HEK293T (cell line): ENCODE measurements around the gene FBXL22.
A peak's percentile ranks its signal among the peaks of the same experiment; 100 is the strongest.

Experiments
- CTCF ChIA-PET: fragments of 350-600 bp; formaldehyde crosslinking; extraction: SDS; loops from one replicate; lab custom pipeline; 2021; ENCODE audit warnings: antibody characterized with exemption, inconsistent platforms; lab: Yijun Ruan, JAX
- POLR2A ChIA-PET: fragments of 350-600 bp; formaldehyde crosslinking; extraction: SDS; loops from one replicate; lab custom pipeline; 2020; ENCODE audit warnings: antibody characterized with exemption, inconsistent platforms; lab: Yijun Ruan, JAX
- DNase-seq: peaks from one replicate; pipeline ENCODE4 v3.0.0; 2012; ENCODE audit warnings: mixed read lengths; ENCODE audit errors: extremely low spot score
- ARNT ChIP-seq: fragments of 450-650 bp; IDR thresholded peaks from 2 replicates; pipeline ENCODE4 v1.6.1; 2017; ENCODE audit warnings: mild to moderate bottlenecking
- BHLHE40 ChIP-seq: fragments of 450-650 bp; IDR thresholded peaks from 2 replicates; pipeline ENCODE4 v1.6.1; 2016; ENCODE audit warnings: mild to moderate bottlenecking, moderate library complexity, borderline replicate concordance
- CTBP1 ChIP-seq: fragments of 450-650 bp; IDR thresholded peaks from 2 replicates; pipeline ENCODE4 v1.6.1; 2016; ENCODE audit warnings: borderline replicate concordance
- ELF4 ChIP-seq: fragments of 450-650 bp; IDR thresholded peaks from 2 replicates; pipeline ENCODE4 v1.6.1; 2017; ENCODE audit warnings: antibody characterized with exemption
- FOXA1 ChIP-seq: fragments of 450-650 bp; IDR thresholded peaks from 2 replicates; pipeline ENCODE4 v1.6.1; 2016; ENCODE audit warnings: mild to moderate bottlenecking
- FOXK2 ChIP-seq: fragments of 450-650 bp; IDR thresholded peaks from 2 replicates; pipeline ENCODE4 v1.6.1; 2016; ENCODE audit warnings: mild to moderate bottlenecking
- FOXM1 ChIP-seq: fragments of 450-650 bp; IDR thresholded peaks from 2 replicates; pipeline ENCODE4 v1.6.1; 2017; ENCODE audit warnings: mild to moderate bottlenecking, borderline replicate concordance
- HDGF ChIP-seq: fragments of 450-650 bp; IDR thresholded peaks from 2 replicates; pipeline ENCODE4 v1.6.1; 2017; ENCODE audit warnings: antibody characterized with exemption, borderline replicate concordance
- L3MBTL2 ChIP-seq: fragments of 450-650 bp; conservative IDR thresholded peaks from 2 replicates; pipeline ENCODE4 v1.6.1; 2016; ENCODE audit warnings: mild to moderate bottlenecking
- LEF1 ChIP-seq: fragments of 450-650 bp; IDR thresholded peaks from 2 replicates; pipeline ENCODE4 v1.6.1; 2017; ENCODE audit warnings: mild to moderate bottlenecking, borderline replicate concordance
- NFRKB ChIP-seq: fragments of 450-650 bp; IDR thresholded peaks from 2 replicates; pipeline ENCODE4 v1.6.1; 2016; ENCODE audit warnings: mild to moderate bottlenecking, moderate library complexity
- SP1 ChIP-seq: fragments of 450-650 bp; IDR thresholded peaks from 2 replicates; pipeline ENCODE4 v1.6.1; 2017
- SUZ12 ChIP-seq: fragments of 450-650 bp; IDR thresholded peaks from 2 replicates; pipeline ENCODE4 v1.6.1; 2016; ENCODE audit warnings: mild to moderate bottlenecking
- TARDBP ChIP-seq: fragments of 450-650 bp; IDR thresholded peaks from 2 replicates; pipeline ENCODE4 v1.6.1; 2016
- ZNF384 ChIP-seq: fragments of 450-650 bp; IDR thresholded peaks from 2 replicates; pipeline ENCODE4 v1.6.1; 2016
- TF ChIP-seq, protein P1 (sequence below): fragments of 450-650 bp; IDR thresholded peaks from 2 replicates; pipeline ENCODE4 v1.6.1; 2016

FBXL22 gene

DNA sequence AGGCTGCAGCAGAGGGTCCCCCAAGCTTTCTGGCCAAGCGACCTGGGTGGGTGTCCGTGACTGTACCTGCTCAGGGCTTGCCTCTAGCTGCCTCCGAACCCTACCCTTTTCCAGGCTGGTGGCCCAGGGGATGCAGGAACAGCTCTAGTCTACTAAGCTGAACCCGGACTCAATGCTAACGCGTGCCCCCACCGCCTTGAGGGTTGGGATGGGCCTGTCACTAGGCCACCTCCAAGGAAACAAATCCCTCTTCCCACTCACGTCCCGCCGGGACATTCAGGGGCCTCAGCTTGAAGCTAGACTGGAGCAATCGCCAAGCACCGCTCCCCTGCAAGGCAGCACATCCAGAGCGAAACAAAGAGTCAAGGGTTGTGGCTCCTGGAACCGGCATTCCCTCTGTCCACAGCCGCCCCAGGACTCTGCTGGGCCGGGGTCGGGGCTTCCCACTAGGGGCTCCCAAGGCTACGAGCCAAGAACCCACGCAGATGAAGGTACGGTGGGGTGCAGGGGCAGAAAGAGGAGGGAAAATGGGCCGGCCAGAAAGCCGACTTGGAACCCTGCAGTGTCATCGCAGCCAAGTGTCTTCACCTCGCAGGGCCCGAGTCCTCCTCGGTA, 2.9 kb downstream of the FBXL22 start:
- ChIA-PET POLR2A (interaction anchor here (0.8 to 1.3 kb wide), 2 partner anchors 90 to 134 kb away, joined by 4 to 5 read pairs; no protein-coding TSS in a partner anchor), CTCF (no interaction called here)
- DNase-seq, result no peak
- TF ChIP-seq L3MBTL2 (no peak), SP1 (no peak), FOXM1 (no peak), CTBP1 (no peak), HDGF (no peak), ELF4 (no peak), LEF1 (no peak), TARDBP (no peak), NFRKB (no peak), SUZ12 (no peak), FOXA1 (no peak), BHLHE40 (no peak), ARNT (no peak), ZNF384 (no peak), FOXK2 (no peak)
- TF ChIP-seq, protein P1, sequence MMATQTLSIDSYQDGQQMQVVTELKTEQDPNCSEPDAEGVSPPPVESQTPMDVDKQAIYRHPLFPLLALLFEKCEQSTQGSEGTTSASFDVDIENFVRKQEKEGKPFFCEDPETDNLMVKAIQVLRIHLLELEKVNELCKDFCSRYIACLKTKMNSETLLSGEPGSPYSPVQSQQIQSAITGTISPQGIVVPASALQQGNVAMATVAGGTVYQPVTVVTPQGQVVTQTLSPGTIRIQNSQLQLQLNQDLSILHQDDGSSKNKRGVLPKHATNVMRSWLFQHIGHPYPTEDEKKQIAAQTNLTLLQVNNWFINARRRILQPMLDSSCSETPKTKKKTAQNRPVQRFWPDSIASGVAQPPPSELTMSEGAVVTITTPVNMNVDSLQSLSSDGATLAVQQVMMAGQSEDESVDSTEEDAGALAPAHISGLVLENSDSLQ, result no peak

- TF ChIP-seq SUZ12 (no peak), L3MBTL2 (peak; percentile 67), FOXK2 (no peak), CTBP1 (no peak)
- ChIA-PET CTCF (no interaction called here), POLR2A (interaction anchor here (1.3 kb wide), 1 partner anchor 91 kb away, joined by 4 read pairs; no protein-coding TSS in a partner anchor)
- peak; percentile 79 for DNase-seq
Measured at GRCh38 chr15:63600616-63601025, 3.4 kb downstream of the FBXL22 start.

- ChIA-PET CTCF (no interaction called here), POLR2A (no interaction called here)
- no peak for DNase-seq
Measured at GRCh38 chr15:63601026-63601703, 4.0 kb downstream of the FBXL22 start.

GRCh38 chr15:63601704-63602185, 4.6 kb downstream of the FBXL22 start:
- POLR2A ChIA-PET, result interaction anchor here (0.6 kb wide), 1 partner anchor 1703 kb away, joined by 3 read pairs; the partner anchor contains the start of gene RNU5B-1
- TF ChIP-seq L3MBTL2, result no peak
- TF ChIP-seq FOXA1, result no peak
- no peak for TF ChIP-seq FOXK2
- TF ChIP-seq ZNF384, result no peak
- TF ChIP-seq CTBP1, result no peak
- no peak for TF ChIP-seq SP1
- TF ChIP-seq ELF4, result no peak
- TF ChIP-seq LEF1, result no peak
- TF ChIP-seq, protein P1, result no peak
- no peak for TF ChIP-seq SUZ12
- TF ChIP-seq TARDBP, result no peak
- CTCF ChIA-PET, result no interaction called here
- DNase-seq, result no peak

More at GRCh38 chr15:63601026-63601703, 4.0 kb downstream of the FBXL22 start:
- no peak for TF ChIP-seq FOXK2
- no peak for TF ChIP-seq SUZ12
- TF ChIP-seq, protein P1, result no peak
- no peak for TF ChIP-seq TARDBP
- TF ChIP-seq HDGF, result no peak
- no peak for TF ChIP-seq CTBP1
- TF ChIP-seq BHLHE40, result no peak
- no peak for TF ChIP-seq FOXA1

DNA sequence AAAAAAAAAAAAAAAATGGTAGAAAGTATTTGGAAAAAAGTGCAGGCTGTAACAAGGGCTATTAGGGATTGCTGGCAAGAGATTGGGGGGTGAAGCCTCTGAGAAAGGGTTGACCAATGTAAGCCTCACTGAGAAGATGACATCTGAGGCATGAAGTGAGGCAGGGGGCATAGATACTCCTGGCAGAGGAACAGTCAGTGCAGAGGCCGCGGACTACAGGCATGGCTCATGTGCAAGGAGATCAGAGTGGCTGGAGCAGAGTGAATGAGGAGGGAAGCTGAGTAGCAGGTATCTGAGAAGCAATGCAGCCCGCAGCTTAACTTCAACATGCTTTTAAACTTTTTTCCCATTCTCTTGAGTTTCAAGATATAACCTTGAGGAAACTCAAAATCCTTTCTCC, 5.4 kb downstream of the FBXL22 start:
- POLR2A ChIA-PET, result no interaction called here
- TF ChIP-seq ELF4, result no peak
- no peak for TF ChIP-seq NFRKB
- no peak for TF ChIP-seq BHLHE40
- no peak for TF ChIP-seq FOXM1
- TF ChIP-seq TARDBP, result no peak
- TF ChIP-seq, protein P1, result no peak
- TF ChIP-seq SP1, result no peak
- TF ChIP-seq HDGF, result no peak
- no peak for TF ChIP-seq ARNT
- no peak for TF ChIP-seq ZNF384
- TF ChIP-seq SUZ12, result no peak
- no peak for TF ChIP-seq FOXK2
- TF ChIP-seq LEF1, result no peak
- TF ChIP-seq CTBP1, result no peak
- no peak for TF ChIP-seq L3MBTL2
- no peak for DNase-seq
- CTCF ChIA-PET, result no interaction called here
